ENCODE results near the gene RCOR1. TPM values are rescaled to one million over a fixed set of nuclear protein-coding genes. Genes with fewer than 3 reads are reported as not detected.
"Not testable (repeated sequence)": the region's sequence is repeated elsewhere in the genome, so short reads cannot be mapped to it uniquely, and the experiment has no call there.

Gene RCOR1
- polyA plus RNA-seq, 1 donor = 44.0 TPM

DNA sequence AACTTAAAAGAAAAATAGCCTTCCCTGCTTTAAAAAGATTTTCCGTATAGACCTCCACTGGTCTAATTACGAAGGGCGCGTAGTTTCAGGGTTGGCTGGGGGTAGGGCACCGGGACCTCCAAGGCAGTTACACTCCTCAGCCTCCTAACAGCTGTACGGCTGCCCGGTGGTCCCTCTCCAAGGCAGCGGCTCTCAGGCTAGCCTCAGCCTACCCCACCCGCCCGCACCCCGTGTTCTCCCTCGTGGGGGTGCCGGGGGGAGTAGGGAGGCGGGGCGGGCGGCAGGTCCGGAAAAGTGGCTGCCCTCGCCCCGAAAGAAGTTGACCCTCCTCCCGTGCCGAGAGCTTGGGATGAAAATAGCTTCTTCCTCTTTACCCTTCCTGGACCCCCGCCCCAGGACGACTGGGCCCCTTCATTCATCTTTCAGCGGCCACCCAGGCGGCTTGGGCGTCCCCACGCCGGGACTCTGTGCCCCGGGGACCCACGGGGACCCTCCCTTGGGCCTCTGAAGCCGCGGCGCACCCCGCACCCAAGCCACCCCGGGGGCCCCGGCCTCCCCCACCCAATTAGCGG lies 991 bp upstream of the RCOR1 start:
- no peak for DNase-seq

DNA sequence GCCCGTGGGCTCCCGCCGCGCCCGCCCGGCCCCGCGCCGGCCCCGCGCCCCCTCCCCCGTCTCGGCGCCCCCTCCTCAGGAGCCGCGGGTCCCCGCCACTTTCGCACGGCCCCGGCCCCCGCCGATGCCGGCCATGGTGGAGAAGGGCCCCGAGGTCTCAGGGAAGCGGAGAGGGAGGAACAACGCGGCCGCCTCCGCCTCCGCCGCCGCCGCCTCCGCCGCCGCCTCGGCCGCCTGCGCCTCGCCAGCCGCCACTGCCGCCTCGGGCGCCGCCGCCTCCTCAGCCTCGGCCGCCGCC lies 263 bp downstream of the RCOR1 start:
- DNase-seq = no peak

DNA sequence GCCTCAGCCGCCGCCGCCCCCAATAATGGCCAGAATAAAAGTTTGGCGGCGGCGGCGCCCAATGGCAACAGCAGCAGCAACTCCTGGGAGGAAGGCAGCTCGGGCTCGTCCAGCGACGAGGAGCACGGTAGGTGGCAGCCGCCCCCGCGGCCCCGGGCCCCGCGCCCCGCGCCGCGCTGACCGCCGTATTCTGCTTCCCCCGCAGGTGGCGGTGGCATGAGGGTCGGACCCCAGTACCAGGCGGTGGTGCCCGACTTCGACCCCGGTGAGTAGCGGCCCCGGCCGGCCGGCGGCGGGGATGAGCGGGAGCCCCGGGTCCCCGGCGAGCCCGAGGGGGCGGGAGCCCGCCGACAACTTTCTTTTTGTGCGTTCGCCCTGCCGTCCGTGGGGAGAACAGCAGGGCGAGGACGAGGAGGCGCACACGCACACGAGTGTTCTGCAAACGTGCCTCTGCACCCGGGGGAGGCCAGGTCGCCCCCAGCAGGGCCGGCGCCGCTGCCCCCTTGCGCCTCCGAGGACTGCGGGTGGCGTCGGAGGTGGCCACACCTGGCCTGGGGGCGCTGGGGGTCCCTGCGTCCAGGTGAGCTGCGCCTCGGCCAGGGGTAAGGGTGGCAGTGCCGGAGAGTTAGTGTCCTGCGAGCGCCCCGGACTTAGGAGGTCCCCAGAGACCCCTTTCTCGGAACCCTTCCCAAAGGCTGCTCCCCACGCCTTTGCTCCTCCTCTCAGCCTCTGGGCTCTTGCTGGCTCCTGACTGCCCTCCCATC lies 794 bp downstream of the RCOR1 start:
- DNase-seq = no peak

DNA sequence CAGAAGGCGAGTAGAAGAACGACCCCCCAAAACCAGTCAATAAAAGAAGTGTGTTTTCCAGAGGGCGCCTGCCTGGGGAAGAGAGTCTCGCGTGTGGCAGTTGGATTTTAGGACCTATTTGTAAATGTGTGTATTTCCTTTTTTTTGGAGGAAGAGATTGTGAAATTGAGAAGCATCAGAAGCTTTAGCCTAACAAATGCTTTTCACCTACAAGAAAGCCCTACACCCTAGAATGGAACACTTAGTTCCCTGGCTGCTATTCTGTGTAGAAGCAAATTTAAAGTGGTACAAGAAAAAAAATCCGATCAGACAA lies 1.3 kb downstream of the RCOR1 start:
- no peak for DNase-seq

DNA sequence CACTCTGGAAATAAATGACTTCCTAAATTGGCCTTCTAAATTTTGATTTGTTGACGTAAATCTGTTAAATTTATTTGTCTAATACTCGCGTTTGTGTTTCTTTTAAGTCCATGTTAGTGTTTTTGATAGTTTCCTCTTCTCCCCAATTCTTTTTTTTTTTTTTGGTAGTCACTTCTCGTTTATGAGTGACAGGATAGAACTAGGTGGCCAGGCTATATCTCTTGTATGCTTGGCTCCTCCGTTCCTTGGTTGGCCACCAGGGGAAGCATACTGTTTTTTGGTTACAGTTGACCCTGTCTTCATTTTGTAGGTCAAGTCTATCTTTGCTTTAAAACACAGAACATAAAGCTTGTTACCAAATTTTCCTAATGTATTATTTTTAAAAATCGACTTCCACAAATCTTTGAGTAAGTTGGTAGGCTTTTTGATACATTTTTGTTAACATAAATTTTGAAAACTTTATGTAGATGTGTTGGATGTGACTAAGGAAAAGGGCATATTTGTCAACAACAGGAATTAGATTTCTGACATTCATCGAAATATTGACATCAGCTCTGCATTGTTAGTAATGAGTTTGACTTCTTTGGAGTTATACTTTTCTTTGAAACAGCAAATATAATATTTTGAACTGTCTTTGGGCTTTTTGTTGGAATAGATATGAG lies 2.2 kb downstream of the RCOR1 start:
- DNase-seq = no peak

DNA sequence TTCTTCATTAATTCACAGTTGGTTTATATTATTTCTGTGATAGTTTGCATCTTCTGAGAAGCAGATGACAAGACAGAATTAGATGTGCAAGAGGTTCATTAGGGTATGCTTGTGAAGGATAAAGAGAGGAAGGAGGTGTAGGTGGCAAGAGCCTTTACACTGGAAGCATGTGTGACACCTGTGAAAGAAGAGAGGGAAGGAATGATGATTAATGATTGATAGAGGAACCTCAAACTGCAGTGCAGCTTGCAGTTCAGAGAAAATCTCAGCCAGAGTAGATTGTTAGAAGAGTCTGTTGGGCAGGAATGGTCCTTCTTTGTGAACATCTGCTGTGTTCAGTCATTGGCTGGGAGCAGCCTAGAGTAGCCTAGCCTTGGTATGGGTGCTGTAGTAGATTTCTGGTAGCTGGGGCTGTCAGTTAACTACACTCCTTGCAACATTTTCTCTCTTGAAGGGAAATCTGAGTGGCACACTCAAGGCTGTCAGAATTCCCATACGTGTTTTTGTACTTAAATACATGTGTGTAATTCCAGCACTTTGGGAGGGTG lies 9.0 kb downstream of the RCOR1 start:
- no peak for DNase-seq

DNA sequence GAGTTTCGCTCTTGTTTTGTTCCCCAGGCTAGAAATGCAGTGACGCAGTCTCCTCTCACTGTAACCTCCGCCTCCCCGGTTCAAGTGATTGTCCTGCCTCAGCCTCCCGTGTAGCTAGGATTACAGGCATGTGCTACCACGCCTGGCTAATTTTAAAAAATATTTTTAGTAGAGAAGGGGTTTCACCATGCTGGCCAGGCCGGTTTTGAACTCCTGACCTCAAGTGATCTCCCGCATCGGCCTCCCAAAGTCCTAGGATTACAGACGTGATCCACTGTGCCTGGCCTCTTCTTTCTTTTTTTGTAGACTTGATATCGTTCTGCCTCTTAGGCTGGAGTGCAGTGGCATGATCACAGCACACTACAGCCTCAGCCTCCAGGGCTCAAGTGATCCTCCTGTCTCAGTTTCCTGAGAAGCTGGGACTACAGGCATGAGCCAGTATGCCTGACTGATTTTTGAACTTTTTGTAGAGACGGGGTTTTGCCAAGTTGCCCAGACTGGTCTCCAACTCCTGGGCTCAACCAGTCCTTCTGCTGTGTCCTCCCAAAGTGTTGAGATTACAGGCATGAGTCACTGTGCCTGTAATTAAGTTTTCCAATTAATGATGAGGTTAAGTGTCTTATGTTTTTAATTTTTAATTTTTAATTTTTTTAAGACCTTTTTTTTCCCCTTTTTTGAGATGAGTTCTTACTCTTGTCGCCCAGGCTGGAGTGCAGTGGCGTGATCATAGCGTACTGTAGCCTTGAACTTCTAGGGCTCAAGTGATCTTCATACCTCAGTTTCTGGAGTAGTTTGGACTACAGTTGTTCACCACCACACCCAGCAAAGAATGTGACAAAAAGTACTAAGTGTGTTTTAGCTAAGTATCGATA lies 10.2 kb downstream of the RCOR1 start:
- DNase-seq = no peak

DNA sequence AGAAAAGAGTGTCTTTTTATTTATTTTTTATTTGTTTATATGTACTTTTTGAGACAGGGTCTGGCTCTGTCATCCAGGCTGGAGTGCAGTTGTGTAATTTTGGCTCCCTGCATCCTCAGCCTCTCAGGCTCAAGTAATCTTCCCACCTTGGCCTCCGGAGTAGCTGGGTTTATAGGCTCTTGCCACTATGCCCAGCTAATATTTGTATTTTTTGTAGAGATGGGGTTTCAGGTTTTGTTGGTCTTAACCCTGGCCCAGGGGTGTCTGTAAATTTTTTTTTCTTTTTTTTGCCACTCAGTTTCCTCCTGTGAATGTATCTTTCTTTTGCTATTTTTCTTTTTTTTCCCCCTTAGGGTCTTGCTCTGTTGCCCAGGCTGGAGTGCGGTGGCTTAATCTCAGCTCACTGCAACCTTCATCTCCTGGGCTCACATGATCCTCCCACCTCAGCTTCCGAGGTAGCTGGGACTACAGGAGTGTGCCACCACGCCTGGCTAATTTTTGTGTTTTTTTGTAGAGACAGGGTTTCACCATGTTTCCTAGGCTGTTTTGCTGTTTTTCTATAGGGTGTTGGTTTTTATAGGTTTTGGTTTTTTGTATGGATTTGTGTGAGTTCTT lies 11.0 kb downstream of the RCOR1 start:
- no peak for DNase-seq

DNA sequence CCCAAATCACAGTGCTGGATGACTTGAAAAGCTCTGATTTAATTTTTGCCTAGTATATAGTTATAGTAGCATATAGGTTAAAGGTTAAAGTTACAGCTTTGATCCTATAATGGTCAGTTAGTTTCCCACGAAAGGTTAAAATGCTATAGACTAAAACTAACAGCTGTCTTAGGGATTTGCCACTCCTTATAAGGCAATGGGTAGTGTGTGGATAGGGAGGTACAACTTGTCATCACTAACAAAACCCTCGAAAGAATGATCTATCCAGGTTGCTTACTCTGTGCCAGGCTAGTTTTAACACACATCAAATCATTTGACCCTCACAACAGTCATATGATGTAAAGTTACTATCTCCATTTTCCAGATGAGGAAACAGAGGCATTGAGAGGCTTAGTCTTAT lies 11.7 kb downstream of the RCOR1 start:
- no peak for DNase-seq

DNA sequence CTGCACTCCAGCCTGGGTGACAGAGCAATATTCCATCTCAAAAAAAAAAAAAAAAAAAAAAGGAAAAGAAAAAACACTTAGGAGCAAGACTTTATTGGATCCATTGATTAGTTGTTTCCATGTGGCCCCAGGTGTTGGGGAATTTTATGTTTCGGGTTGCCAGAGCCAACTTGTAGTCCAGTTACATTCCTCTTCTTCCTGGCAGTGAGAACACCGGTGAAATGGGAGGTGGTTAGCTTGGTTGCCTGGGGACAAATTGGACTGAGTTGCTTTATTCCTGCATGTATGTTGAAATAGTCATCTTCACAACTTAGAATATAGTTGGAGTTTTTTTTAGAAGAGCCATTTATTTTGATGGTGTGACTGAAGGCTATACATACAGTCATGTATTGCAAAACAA lies 12.6 kb downstream of the RCOR1 start:
- DNase-seq = no peak

DNA sequence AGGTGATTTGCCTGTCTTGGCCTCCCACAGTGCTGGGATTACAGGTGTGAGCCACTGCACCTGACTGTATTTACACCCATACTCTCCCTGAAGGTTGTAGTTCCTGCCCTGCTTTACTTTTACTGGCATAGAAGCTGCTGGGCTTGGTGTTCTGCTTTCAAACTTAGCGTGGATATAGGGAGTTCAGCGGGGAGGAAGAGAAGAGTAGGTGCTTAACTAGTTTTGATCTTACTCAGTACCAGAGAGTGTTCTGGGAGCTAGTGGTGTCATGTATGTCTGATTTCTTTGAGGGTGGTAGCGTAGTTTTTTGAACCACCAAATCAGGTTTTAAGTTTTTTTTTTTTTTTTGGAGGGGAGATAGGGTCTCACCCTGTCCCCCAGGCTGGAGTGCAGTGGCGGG lies 13.8 kb downstream of the RCOR1 start:
- DNase-seq = no peak

DNA sequence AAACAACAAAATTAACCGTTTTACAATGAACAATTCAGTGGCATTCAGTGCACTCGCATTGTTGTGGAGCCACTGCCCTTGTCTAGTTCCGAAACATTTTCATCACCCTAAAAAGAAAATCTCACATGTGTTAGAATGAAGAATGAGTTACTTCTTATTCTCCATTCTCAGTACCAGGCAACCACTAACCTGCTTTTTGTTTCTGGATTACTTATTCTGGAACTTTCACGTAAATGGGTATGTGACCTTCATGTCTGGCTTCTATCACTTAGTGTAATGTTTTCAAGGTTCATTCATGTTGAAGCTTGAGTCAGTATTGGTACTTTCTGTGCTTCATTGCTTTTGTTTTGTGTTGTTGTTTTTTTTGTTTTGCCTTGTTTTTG lies 15.6 kb downstream of the RCOR1 start:
- DNase-seq = no peak

DNA sequence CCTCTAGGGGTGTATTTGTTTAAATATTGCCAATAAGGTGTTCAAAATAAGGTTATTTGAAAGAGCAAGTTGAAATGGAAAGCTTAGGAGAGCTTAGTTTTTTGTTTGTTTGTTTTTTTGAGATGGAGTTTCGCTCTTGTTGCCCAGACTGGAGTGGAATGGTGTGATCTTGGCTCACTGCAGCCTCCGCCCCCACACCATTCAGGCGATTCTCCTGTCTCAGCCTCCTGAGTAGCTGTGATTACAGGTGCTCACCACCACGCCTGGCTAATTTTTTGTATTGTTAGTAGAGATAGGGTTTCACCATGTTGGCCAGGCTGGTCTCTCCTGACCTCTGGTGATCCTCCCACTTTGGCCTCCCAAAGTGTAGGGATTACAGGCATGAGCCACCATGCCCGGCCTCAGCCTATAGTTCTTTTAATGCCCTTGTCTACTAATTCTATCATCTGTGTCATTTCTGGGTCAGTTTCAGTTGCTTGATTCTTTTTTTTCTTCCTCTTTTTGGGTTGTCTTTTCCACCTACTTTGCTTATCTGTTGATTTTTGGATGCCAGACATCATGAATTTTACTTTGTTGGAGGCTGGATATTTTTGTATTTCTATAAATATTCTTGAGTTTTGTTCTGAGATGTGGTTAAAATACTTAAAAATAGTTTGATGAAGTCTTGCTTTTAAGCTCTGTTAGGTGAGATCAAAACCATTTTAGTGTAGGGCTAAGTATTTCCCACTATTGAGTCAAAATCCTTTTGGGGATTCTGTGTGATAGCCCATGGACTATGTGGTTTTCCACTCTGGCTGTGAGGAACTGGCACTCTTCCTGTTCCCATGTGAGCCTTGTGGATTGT lies 18.7 kb downstream of the RCOR1 start:
- DNase-seq = no peak

DNA sequence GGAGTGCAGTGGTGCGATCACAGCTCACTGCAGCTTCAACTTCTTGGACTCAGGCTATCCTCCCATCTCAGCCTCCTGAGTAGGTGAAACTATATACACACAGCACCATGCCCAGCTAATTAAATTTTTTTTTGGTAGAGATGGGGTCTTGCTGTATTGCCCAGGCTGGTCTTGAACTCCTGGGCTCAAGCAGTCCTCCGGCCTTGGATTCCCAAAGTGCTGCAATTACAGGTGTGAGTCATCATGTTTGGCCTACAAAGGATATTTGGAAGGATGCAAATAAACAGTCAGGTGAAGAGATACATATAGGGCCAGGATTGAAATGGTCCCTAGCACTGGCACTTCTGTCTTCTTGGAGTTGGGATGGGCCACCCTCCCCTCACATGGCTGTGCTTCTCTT lies 23.9 kb downstream of the RCOR1 start:
- DNase-seq = no peak

DNA sequence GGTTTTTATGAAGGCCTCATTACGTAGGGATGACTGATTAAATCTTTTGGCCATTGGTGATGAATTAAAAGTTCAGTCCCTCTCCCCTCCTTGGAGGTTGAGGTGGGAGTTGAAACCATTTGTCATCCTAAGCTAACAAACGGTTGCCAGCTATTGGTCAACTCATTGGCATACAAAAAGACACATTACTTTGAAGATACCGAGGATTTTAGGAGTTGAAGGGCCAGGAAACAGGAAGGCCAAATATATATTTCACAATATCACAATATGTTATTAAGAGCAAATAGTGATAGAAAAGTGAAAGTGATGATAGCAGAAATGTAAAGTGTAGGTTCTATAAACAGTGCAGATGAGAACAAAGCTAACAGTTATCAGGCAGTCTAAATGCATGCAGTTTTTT lies 24.4 kb downstream of the RCOR1 start:
- no peak for DNase-seq

DNA sequence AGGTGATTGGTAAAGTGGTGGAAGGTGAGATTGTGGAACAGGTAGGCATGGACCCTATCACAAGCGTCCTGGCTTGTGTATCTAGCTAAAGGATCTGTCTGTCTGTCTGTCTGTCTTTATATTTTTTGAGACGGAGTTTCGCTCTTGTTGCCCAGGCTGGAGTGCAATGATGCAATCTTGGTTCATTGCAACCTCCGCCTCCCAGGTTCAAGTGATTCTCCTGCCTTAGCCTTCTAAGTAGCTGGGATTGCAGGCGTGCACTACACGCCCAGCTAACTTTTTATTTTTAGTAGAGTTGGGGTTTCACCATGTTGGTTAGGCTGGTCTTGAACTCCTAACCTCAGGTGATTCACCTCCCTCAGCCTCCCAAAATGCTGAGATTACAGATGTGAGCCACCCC lies 26.6 kb downstream of the RCOR1 start:
- not testable (repeated sequence) for DNase-seq

DNA sequence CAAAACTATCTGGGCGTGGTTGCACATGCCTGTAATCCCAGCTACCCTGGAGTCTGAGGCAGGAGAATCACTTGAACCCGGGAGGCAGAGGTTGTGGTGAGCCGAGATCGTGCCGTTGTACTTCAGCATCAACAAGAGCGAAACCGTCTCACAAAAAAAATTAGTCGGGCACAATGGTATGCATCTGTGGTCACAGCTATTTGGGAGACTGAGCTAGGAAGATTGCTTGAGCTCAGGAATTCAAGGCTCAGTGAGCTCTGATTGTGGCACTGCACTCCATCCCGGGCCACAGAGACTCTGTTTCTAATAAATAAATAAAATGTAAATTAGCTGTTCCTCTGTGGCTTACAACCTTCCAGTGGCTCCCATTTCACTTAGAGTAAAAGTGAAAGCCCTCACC lies 28.0 kb downstream of the RCOR1 start:
- DNase-seq = no peak

DNA sequence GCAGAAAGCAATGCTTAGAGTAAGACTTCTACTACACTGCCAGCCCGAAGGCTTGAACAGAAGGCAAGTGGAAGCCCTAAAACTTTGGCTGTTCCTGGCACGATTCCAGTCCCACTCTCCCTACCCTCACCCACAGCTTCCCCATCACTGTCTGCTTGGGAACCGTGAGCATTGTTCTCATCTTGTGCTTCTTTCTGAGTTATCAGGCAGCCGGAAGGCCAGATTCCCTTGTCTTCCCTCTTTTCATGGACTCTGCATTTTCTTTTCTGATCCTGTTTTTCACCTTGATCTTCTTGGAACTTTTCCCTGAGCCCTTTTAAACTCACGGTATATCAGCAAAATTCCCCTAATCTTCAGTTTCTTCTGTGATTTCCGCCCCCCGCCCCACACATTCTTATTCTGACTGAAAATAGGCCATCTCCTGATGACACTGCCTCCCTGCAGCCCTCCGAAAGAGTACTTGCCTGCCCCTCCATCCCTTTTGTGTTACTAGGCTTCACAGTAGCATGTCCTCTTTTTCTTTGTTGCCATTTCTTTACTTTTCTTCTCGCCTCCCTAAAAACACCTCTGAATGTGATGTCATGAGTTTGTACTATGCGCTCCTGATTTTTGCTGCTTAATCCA lies 29.9 kb downstream of the RCOR1 start:
- DNase-seq = no peak

DNA sequence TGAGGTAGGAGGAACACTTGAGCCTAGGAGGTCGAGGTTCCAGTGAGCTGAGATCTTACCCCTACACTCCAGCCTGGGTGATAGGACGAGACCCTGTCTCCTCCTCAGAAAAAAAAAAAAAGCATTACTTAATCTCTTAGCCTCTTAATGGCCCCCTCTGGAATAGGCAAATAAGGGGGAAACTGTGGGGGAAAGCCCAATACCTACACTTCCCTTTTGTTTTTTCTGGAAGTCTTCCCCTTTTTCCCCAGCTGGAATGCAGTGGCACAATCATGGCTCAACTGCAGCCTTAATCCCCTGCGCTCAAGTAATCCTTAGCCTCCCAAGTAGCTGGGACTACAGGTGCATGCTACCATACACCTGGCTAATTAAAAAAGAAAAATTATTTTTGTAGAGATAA lies 32.2 kb downstream of the RCOR1 start:
- DNase-seq = no peak

DNA sequence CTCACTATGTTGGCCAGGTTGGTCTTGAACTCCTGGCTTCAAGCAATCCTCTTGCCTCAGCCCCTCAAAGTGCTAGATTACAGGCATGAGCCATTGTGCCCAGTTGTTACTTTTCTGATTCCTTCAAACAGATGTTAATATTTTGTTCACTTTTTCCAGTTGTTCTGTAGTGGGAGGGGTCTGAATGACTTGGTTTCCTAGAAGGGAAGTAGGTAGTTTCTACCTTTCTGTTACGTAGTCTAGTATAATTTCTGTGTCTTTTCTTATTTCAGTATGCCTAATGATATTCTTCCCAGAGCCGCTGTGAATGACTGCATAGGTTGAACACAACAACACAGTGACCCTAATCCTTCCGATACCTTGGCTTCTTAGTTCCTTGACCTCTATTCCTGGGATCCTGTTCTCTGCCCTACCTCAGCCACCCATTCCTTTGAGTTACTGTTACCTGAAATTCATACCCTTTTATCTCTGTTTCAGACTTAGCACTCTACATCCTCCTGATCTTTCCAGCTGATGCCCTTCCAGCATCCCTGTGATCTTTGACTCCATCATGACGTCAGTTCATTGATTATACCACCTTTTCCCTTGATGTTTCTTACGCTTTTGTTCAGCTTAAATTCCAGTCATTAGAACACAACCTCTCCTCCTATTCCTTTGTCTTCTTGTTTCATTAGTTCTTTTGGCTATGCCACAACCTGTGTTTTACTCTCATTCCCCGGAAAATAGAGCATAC lies 33.3 kb downstream of the RCOR1 start:
- DNase-seq = no peak

All from left kidney (tissue), 2 donors.